ENCODE data around the gene MT1F.
"Not testable (repeated sequence)": the region's sequence is repeated elsewhere in the genome, so short reads cannot be mapped to it uniquely, and the experiment has no call there.

- TF ChIP-seq POLR2A, CTCF (IDR thresholded peaks at IDR 0.05): not testable (repeated sequence)
These were observed 14.4 kb downstream of the MT1F start for GRCh38 chr16:56672171-56672570.
